Activated CD8-positive, alpha-beta T cell treated with anti-CD3 and anti-CD28 coated beads for 36 hours (primary cell): ENCODE results near the gene FOXP1. TPM values are rescaled to one million over a fixed set of nuclear protein-coding genes. Genes with fewer than 3 reads are reported as not detected.

ENCODE experiments used
- ATAC-seq: fragments of 200-7000 bp; cut with Tn5 transposase; one replicate; pipeline ENCODE4 v1.10.0; 2021; ENCODE audit warnings: mild to moderate bottlenecking, moderate library complexity
- CTCF ChIA-PET: fragments of 350-600 bp; sonication (Branson Sonifier 250); formaldehyde crosslinking; loops from one replicate; lab custom pipeline; 2021; ENCODE audit warnings: antibody characterized with exemption; lab: Charles Lee
- POLR2A ChIA-PET: fragments of 350-600 bp; sonication (Branson Sonifier 250); formaldehyde crosslinking; loops from one replicate; lab custom pipeline; 2021; ENCODE audit warnings: antibody characterized with exemption; lab: Charles Lee
- DNase-seq: peaks from one replicate; pipeline ENCODE4 v3.0.0-alpha.2; 2020
- H3K27ac Mint-ChIP-seq: one replicate; pipeline ENCODE4 v1.8.0; 2021; ENCODE audit warnings: mild to moderate bottlenecking, mixed read lengths
- H3K27me3 Mint-ChIP-seq: one replicate; pipeline ENCODE4 v1.8.0; 2021; ENCODE audit warnings: mixed read lengths
- H3K36me3 Mint-ChIP-seq: one replicate; pipeline ENCODE4 v1.8.0; 2021; ENCODE audit warnings: low read depth, mixed read lengths
- H3K4me1 Mint-ChIP-seq: one replicate; pipeline ENCODE4 v1.8.0; 2021; ENCODE audit warnings: low read depth, mixed read lengths
- H3K4me3 Mint-ChIP-seq: one replicate; pipeline ENCODE4 v1.8.0; 2021; ENCODE audit warnings: mild to moderate bottlenecking, moderate library complexity, mixed read lengths
- H3K9me3 Mint-ChIP-seq: one replicate; pipeline ENCODE4 v1.8.0; 2021; ENCODE audit warnings: mixed read lengths
- CTCF ChIP-seq: fragments of 200-600 bp; IDR thresholded peaks from one replicate; pipeline ENCODE4 v1.8.0; 2022; ENCODE audit warnings: antibody characterized with exemption, mild to moderate bottlenecking
- intact Hi-C: fragments of 100-400 bp; cut with micrococcal nuclease; formaldehyde crosslinking; loops from one replicate; pipeline ENCODE4 v1.10.0; 2022
- total RNA-seq, 2 experiments: library from RNA; stranded (reverse); gene quantifications; one replicate each; pipeline ENCODE4 v1.2.3, GENCODE V29; 2021

FOXP1 gene
- total RNA-seq, 2 experiments from 2014 or later: 145 to 153 TPM

- POLR2A ChIA-PET: interaction anchor here (0.8 to 2.4 kb wide), 8 partner anchors 10 to 131 kb away, joined by 3 to 8 read pairs (median 3); partner anchors contain the start of gene FOXP1
- Mint-ChIP-seq H3K27me3 (no peaks in the 10 kb centered on the region), H3K4me1 (peaks cover 92% of the 10 kb centered on the region), H3K9me3 (no peaks in the 10 kb centered on the region), H3K27ac (peak overlapping the region; percentile 93), H3K4me3 (peak overlapping the region; percentile 58), H3K36me3 (peaks cover 10% of the 10 kb centered on the region)
- CTCF ChIA-PET: interaction anchor here (0.8 to 2.3 kb wide), 6 partner anchors 11 to 134 kb away, joined by 3 to 6 read pairs (median 4); no protein-coding TSS in a partner anchor
- ATAC-seq: no peak
- no peak for DNase-seq
- intact Hi-C loops: loop anchor here (5.0 kb wide), 3 partner anchors 35 to 130 kb away; partner anchors contain the start of gene FOXP1
- TF ChIP-seq CTCF: no peak
Observed at GRCh38 chr3:71451812-71452211, 131.7 kb downstream of the FOXP1 start.

- peaks cover 13% of the 10 kb centered on the region for H3K36me3 Mint-ChIP-seq
- intact Hi-C loops: loop anchor here (5.0 kb wide), 3 partner anchors 34 to 131 kb away; partner anchors contain the start of gene FOXP1
- H3K9me3 Mint-ChIP-seq: no peaks in the 10 kb centered on the region
- H3K4me3 Mint-ChIP-seq: peak overlapping the region; percentile 58
- no peak for DNase-seq
- peak overlapping the region; percentile 93 for H3K27ac Mint-ChIP-seq
- no peak for ATAC-seq
- CTCF ChIA-PET: interaction anchor here (1.1 to 1.2 kb wide), 3 partner anchors 10 to 39 kb away, joined by 3 read pairs; no protein-coding TSS in a partner anchor
- no peak for TF ChIP-seq CTCF
- peaks cover 92% of the 10 kb centered on the region for H3K4me1 Mint-ChIP-seq
- no peaks in the 10 kb centered on the region for H3K27me3 Mint-ChIP-seq
- POLR2A ChIA-PET: interaction anchor here (0.7 to 2.4 kb wide), 8 partner anchors 9 to 387 kb away, joined by 3 to 8 read pairs (median 3); partner anchors contain the start of gene FOXP1
Observed at GRCh38 chr3:71451060-71451459, 132.5 kb downstream of the FOXP1 start.

- H3K36me3 Mint-ChIP-seq: peaks cover 18% of the 10 kb centered on the region
- peak overlapping the region; percentile 93 for H3K27ac Mint-ChIP-seq
- POLR2A ChIA-PET: interaction anchor here (0.6 to 1.8 kb wide), 7 partner anchors 9 to 54 kb away, joined by 3 to 6 read pairs (median 4); no protein-coding TSS in a partner anchor
- H3K27me3 Mint-ChIP-seq: no peaks in the 10 kb centered on the region
- H3K9me3 Mint-ChIP-seq: no peaks in the 10 kb centered on the region
- CTCF ChIA-PET: interaction anchor here (1.1 to 1.7 kb wide), 3 partner anchors 33 to 52 kb away, joined by 3 to 4 read pairs (median 3); no protein-coding TSS in a partner anchor
- intact Hi-C loops: loop anchor here (5.0 kb wide), 3 partner anchors 33 to 132 kb away; partner anchors contain the start of gene FOXP1
- ATAC-seq (no peak), DNase-seq (no peak)
- peak overlapping the region; percentile 24 for H3K4me3 Mint-ChIP-seq
- TF ChIP-seq CTCF: no peak
- peaks cover 90% of the 10 kb centered on the region for H3K4me1 Mint-ChIP-seq
Observed at GRCh38 chr3:71450162-71450561, 133.4 kb downstream of the FOXP1 start.

GRCh38 chr3:71447803-71448202, 135.7 kb downstream of the FOXP1 start:
- Mint-ChIP-seq H3K27ac (peak overlapping the region; percentile 93), H3K36me3 (peaks cover 29% of the 10 kb centered on the region), H3K27me3 (no peaks in the 10 kb centered on the region), H3K4me3 (peak overlapping the region; percentile 9), H3K4me1 (peaks cover 92% of the 10 kb centered on the region), H3K9me3 (peaks cover 3% of the 10 kb centered on the region)
- no peak for TF ChIP-seq CTCF
- CTCF ChIA-PET: no interaction called here
- intact Hi-C loops: no loop called here
- peak; percentile 52 for ATAC-seq
- no peak for DNase-seq
- POLR2A ChIA-PET: interaction anchor here (0.6 to 9.3 kb wide), 8 partner anchors 8 to 133 kb away, joined by 3 to 64 read pairs (median 4); no protein-coding TSS in a partner anchor

- POLR2A ChIA-PET: interaction anchor here (0.6 to 9.3 kb wide), 9 partner anchors 9 to 136 kb away, joined by 3 to 64 read pairs (median 4); partner anchors contain the start of gene FOXP1
- Mint-ChIP-seq H3K36me3 (peaks cover 29% of the 10 kb centered on the region), H3K27ac (peak overlapping the region; percentile 93), H3K4me3 (peak overlapping the region; percentile 31), H3K4me1 (peaks cover 90% of the 10 kb centered on the region), H3K27me3 (no peaks in the 10 kb centered on the region), H3K9me3 (peaks cover 3% of the 10 kb centered on the region)
- CTCF ChIA-PET: interaction anchor here (0.7 to 1.3 kb wide), 2 partner anchors 24 to 30 kb away, joined by 3 read pairs; no protein-coding TSS in a partner anchor
- no peak for TF ChIP-seq CTCF
- DNase-seq: peak; percentile 43
- peak; percentile 11 for ATAC-seq
- intact Hi-C loops: no loop called here
Observed at GRCh38 chr3:71447197-71447596, 136.3 kb downstream of the FOXP1 start.
